GM18867 (cell line): ENCODE results near the gene MROH8.

Experiments used
- ATAC-seq: cut with Tn5 transposase; IDR thresholded peaks from one replicate; pipeline ENCODE4 v1.9.1; 2021; ENCODE audit warnings: mild to moderate bottlenecking, moderate library complexity; ENCODE audit not compliant: unreplicated experiment

MROH8 gene

GRCh38 chr20:37178839-37179682 lies at the start of gene MROH8, which contains the start of gene RPN2:
MROH8 (minus strand) TSS chr20:37179548.
RPN2 (plus strand) TSS chr20:37179330; CDS start chr20:37179357, 27 bp downstream.
- ATAC-seq, result peak; percentile 86

- ATAC-seq, result no peak
These were observed 49.3 kb upstream of the MROH8 start for GRCh38 chr20:37228656-37229055.

GRCh38 chr20:37228082-37228481 lies 48.7 kb upstream of the MROH8 start:
- no peak for ATAC-seq

GRCh38 chr20:37226889-37227288 lies 47.5 kb upstream of the MROH8 start:
- no peak for ATAC-seq

GRCh38 chr20:37225146-37225545 lies 45.8 kb upstream of the MROH8 start:
- ATAC-seq, result no peak

- ATAC-seq, result no peak
These were observed 43.7 kb upstream of the MROH8 start for GRCh38 chr20:37223053-37223452.

- no peak for ATAC-seq
These were observed 42.7 kb upstream of the MROH8 start for GRCh38 chr20:37222086-37222485.

- ATAC-seq, result no peak
These were observed 41.4 kb upstream of the MROH8 start for GRCh38 chr20:37220731-37221130.

GRCh38 chr20:37219751-37220668 lies 40.7 kb upstream of the MROH8 start:
- ATAC-seq, result no peak

GRCh38 chr20:37218976-37219375 lies 39.6 kb upstream of the MROH8 start:
- no peak for ATAC-seq

GRCh38 chr20:37218441-37218840 lies 39.1 kb upstream of the MROH8 start:
- no peak for ATAC-seq

- no peak for ATAC-seq
These were observed 30.4 kb upstream of the MROH8 start for GRCh38 chr20:37209661-37210314.

GRCh38 chr20:37209193-37209592 lies 29.8 kb upstream of the MROH8 start:
- no peak for ATAC-seq

- no peak for ATAC-seq
These were observed 27.8 kb upstream of the MROH8 start for GRCh38 chr20:37207171-37207570.

- no peak for ATAC-seq
These were observed 26.4 kb upstream of the MROH8 start for GRCh38 chr20:37205794-37206193.

GRCh38 chr20:37205130-37205529 lies 25.8 kb upstream of the MROH8 start:
- no peak for ATAC-seq

GRCh38 chr20:37204056-37204455 lies 24.7 kb upstream of the MROH8 start:
- ATAC-seq, result no peak

- ATAC-seq, result no peak
These were observed 23.1 kb upstream of the MROH8 start for GRCh38 chr20:37202267-37202943.

GRCh38 chr20:37201827-37202162 lies 22.4 kb upstream of the MROH8 start:
- no peak for ATAC-seq

- no peak for ATAC-seq
These were observed 21.8 kb upstream of the MROH8 start for GRCh38 chr20:37200926-37201826.
